Endometrium (tissue), 2 donors: ENCODE measurements around the gene ADAMTS9.
"Not testable (repeated sequence)": the region's sequence is repeated elsewhere in the genome, so short reads cannot be mapped to it uniquely, and the experiment has no call there.

Experiments used
- FAIRE-seq: peaks from 2 replicates; lab custom pipeline; 2012; peaks lifted over from hg19 to GRCh38; lab: Jason Lieb, UNC
- donor health status: control.
- donor health status: control.

ADAMTS9 gene

DNA sequence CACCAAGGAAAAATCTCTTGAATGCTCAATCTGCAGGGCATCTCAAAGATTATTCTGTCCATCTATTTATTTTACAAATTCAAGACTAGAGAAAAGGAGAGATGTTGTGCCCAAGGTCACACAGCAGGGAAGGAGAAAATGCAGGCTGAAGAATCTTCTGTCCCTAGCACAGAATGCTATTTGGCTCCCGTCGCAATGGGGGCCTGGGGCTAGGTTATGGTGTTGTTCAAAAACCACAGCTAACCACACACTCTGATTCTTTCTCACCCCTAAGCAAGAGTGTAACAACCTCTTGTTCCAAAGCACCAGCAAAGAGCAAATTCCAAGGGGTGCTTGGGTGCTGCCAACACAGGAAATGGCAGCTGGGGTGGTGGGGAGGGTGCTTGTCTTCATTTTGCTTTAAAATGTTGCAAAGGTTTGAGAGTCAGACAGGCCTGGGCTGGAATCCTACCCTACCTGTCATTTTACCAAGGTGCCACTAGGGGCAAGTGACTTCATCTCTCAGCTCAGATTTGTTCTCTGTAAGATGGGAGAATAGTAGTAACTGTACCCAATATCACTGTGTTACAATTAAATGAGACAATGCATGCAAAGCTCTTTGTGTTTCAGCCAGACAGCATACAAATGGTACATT, 112.5 kb downstream of the ADAMTS9 start:
- FAIRE-seq = no peak

DNA sequence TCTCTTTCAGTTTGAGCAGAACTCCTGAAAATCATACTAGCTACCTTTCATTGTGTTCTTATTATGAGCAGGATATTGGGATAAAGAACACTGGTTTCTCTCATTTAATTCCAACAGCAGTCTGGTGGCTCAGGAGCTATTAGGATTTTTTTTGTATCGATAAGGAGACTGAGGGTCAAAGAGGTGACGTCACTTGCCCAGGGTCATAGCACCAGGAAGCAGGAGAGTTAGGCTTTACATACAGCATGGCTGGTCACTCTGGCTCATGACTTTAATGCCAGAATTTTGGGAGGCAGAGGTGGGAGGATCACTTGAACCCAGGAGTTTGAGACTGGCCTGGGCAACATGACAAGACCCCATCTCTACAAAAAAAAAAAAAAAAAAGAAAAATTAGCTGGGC, 113.6 kb downstream of the ADAMTS9 start:
- no peak for FAIRE-seq

GRCh38 chr3:64571982-64572381, 115.8 kb downstream of the ADAMTS9 start:
- no peak for FAIRE-seq

GRCh38 chr3:64568895-64569517, 118.8 kb downstream of the ADAMTS9 start:
- no peak for FAIRE-seq

GRCh38 chr3:64566859-64567258, 120.9 kb downstream of the ADAMTS9 start:
- FAIRE-seq = no peak

GRCh38 chr3:64563751-64564150, 124.0 kb downstream of the ADAMTS9 start:
- FAIRE-seq = no peak

GRCh38 chr3:64561868-64562267, 125.9 kb downstream of the ADAMTS9 start:
- FAIRE-seq = no peak

DNA sequence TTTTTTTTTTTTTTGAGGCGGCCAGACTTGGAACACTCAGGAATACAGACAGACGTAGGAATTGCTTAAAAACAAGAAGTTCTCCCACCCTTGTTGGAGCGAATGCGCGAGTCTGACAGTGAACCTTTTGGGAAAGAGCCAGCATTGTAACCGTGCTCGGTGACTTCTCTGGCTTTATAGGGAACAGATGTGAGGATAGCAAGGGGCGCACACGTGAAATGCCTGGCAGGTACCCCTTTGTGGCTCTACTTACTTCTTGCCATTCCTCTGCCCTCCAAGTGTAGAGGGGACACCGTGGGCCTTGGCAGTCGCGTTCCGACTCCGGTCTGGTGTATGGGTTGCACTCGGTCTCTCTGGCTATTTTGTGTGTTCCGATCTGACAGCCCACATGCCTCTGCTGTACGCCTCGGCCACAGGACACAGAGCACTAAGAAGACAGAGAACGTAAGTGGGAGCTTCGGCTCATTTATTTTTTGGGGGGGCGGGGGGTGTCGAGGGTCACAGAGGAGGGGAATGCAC, 126.4 kb downstream of the ADAMTS9 start:
- FAIRE-seq = no peak

- no peak for FAIRE-seq
These were observed 127.0 kb downstream of the ADAMTS9 start for GRCh38 chr3:64560791-64561190.

DNA sequence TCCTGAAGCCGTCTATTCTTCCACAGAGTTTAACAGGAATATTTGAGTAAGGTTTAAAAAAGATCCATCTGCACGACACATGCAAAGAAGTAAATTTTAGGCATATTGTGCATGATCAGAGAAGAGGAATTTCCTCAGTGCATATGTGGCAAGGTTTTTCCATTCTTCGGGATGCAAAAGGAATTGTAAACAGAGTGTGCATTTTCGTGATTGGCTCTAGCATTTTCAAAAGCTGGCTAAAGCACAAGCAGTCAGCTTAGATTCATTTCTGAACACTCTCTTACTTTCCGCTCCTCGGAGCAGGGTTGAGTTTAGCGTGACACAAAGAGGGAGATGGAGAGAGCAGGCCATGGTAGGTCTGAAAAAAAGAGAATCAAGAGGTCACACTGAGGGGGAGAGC, 128.2 kb downstream of the ADAMTS9 start:
- no peak for FAIRE-seq

DNA sequence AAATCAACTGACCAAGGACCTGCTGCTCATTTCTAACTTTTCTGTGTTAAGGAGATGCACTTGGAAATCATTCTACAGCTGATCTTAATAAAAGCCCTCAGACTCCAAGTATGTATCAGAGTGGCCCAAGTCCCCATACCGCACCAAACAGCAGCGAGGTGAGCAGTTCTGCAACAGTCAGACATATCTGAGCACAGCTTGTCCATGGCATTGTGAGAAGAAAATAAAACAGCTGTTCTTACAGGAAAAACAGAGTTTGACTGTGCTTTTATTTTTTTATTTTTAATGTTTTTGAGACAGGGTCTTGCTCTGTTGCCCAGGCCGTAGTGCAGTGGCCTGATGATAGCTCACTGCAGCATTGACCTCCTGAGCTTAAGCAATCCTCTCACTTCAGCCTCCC, 131.8 kb downstream of the ADAMTS9 start:
- no peak for FAIRE-seq

- FAIRE-seq = no peak
These were observed 132.4 kb downstream of the ADAMTS9 start for GRCh38 chr3:64555351-64555750.

DNA sequence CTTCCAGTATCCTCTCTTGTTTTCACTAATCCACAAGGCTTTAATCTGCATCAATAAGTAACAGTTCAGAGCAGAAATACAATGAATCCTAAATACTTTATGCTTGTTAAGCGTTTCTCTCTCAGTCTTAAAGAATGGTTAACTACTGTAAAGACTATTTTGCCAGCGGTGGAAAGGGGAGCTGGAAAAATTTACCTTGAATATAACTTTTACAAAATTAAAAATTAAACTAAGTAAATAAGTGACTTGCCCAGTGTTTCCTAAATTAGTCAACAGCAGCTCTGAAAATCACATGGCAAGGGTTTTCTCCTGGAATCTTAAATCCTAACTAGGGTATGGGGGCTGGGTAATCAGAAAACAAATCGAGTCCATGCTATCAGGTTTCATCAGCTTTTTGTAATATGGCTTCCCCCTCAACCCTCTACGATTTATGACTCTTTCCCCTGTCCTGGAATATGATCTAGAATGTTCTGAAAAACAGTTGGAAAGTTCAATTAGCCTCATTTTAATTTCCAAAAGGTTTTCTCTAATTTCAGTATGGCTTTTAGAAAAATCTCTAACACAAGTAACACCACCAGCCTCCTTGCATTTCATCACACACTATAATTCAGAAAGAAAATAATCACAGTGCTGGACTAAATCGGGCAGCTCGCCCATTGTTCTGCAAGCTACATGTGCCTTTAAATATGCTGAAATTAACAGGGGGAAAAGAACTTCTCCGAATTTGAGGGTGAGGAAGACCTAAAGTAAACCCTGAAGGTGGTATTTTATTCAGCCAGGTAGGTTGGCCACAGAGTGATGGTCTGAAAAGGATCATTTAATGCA, 133.5 kb downstream of the ADAMTS9 start:
- FAIRE-seq = no peak

DNA sequence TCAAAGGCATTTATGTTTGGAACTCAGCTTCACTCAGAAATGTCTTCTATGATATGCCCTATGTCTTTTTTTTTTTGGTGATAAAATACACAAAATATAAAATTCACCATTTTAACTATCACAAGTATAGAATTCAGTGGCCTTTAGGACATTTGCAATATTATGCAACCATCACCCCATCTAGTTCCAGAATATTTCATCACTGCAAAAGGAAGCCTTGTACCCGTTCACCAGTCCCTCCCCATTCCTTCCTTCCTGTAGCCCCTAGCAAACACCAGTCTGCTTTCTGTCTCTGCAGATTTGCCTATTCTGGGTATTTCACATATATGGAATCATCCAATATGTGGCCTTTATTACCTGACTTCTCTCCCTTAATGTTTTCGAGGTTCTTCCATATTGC, 134.8 kb downstream of the ADAMTS9 start:
- FAIRE-seq = no peak

DNA sequence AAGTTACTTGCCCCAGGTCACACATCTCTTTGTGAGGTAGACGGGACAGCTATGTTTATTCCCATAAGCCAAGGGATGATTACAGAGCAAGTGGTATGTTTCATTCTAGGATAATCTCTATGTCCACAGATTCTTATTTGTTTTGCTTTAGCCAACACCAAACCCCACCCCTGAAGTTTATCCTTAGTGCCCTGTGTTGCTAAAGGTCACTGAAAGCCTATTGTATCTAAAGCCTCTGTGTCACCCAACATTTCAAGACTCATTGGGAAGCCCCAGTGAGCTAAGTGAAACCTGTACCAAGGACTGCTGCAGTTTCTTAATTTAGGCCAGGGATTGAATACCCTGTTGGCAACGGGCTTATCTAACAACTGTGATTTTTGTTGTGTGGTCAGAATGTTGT, 135.6 kb downstream of the ADAMTS9 start:
- FAIRE-seq = no peak

GRCh38 chr3:64551697-64552096, 136.1 kb downstream of the ADAMTS9 start:
- no peak for FAIRE-seq

GRCh38 chr3:64550745-64551144, 137.1 kb downstream of the ADAMTS9 start:
- FAIRE-seq = no peak

DNA sequence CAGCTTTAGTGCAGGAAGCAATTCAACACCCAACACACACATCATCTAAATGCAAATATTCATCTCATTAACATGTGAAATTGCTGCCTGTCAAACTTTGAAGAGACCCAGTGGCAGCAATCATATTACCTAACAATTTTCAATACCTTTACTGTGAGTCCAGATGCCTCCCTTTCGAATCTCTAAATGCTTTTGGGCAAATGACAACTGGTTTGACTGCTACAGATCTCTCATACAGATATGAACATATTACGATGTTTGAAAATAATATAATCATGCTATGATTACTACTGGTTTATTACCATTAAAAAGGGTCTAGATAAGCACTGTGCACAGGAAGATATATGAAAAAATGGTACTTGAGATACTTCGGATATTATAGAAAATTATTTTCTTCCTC, 137.9 kb downstream of the ADAMTS9 start:
- FAIRE-seq = no peak

DNA sequence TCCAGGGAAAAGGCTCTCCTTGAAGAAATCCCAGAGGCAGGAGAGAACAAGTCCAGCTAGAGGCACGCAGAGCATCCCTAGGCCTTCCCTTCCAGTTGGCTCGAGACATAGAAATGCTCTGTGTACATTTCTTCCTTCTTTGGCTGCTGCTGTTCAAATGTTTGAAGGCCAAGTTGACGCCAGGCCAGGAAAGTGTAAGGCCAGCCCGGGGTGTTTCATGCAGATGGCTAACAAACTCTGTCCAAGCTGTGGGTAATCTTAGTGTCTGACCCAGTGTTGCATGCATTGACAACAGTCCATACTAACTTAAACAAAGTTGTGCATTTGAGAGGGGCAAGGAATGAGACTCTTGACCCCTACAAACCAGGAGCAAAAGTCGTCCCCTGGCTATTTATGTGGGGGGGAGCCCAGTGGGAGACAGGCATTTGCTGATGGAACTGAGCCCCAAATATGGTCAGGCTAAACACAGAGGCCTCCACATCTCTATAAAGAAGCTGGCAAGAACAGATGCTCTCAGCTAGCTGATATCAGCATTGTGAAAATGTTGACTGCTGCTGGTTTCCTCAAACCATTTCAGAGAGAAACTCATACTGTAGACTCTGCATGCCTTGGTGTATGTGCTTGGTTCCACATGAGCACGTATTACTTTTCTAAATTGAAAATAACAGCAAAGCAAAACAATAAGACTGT, 139.5 kb downstream of the ADAMTS9 start:
- FAIRE-seq = no peak

DNA sequence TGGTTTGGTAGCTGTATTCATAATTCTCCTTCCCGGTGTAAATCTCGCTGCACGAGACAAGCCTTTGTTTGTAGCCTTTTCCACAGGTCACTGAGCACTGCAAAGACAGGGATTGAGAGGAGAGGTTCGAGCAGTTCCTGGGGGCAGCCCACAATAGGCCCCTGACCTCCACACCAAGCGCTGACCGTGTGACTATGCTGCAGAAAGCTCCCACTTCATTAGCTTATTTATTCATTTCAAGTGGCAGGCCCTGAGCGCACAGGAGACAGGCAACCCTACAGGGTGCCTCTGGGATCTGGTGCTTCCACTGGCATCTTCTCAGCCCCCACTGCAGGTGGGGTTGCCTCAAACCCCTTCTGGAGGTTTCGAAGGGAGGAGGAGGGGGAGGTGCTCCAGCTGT, 140.9 kb downstream of the ADAMTS9 start:
- FAIRE-seq = no peak

DNA sequence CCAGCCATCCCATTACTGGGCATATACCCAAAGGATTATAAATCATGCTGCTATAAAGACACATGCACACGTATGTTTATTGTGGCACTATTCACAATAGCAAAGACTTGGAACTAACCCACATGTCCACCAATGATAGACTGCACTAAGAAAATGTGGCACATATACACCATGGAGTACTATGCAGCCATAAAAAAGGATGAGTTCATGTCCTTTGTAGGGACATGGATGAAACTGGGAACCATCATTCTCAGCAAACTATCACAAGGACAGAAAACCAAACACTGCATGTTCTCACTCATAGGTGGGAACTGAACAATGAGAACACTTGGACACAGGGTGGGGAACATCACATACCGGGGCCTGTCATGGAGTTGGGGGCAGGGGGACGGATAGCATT, 142.6 kb downstream of the ADAMTS9 start:
- FAIRE-seq = not testable (repeated sequence)

DNA sequence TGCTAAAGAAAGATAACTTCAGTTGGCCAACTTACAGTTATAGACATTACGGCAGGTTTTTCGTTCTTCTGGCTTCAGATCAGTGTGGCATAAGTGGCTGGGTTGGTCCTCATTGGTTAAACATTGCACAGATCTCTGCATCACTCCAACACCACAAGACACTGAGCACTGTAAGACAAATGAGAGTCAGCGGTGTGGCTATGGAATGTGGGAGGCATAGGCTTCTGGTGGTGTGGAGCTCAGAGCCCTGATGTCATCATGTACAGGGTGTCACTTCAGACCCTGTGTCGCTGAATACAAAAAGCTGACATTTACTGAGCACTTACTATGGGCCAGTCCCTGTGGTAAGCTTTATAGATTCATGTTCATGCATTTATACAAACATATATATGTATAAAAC, 146.0 kb downstream of the ADAMTS9 start:
- FAIRE-seq = no peak
